Progenitor cell of endocrine pancreas (in vitro differentiated cells): ENCODE data around the gene DOCK8. TPM values are rescaled to one million over a fixed set of nuclear protein-coding genes. Genes with fewer than 3 reads are reported as not detected.

Source experiments
- DNase-seq: peaks from one replicate; pipeline ENCODE4 v3.0.0; 2021; ENCODE audit warnings: low spot score; ENCODE audit not compliant: unreplicated experiment
- H3K27ac Mint-ChIP-seq: 2 replicates; pipeline ENCODE4 v1.8.0; 2021; ENCODE audit warnings: mild to moderate bottlenecking, moderate library complexity, mixed read lengths
- H3K27me3 Mint-ChIP-seq: 2 replicates; pipeline ENCODE4 v1.8.0; 2021; ENCODE audit warnings: mixed read lengths
- H3K36me3 Mint-ChIP-seq: 2 replicates; pipeline ENCODE4 v1.8.0; 2022; ENCODE audit warnings: mixed read lengths; ENCODE audit not compliant: insufficient read depth
- H3K4me1 Mint-ChIP-seq: 2 replicates; pipeline ENCODE4 v1.8.0; 2021; ENCODE audit warnings: low read depth, mixed read lengths
- H3K4me3 Mint-ChIP-seq: 2 replicates; pipeline ENCODE4 v1.8.0; 2021; ENCODE audit warnings: low read depth, mild to moderate bottlenecking, moderate library complexity, mixed read lengths
- H3K9me3 Mint-ChIP-seq: 2 replicates; pipeline ENCODE4 v1.8.0; 2021; ENCODE audit warnings: low read depth, mixed read lengths
- total RNA-seq: library from RNA; stranded (reverse); gene quantifications from 2 replicates; pipeline ENCODE4 v1.2.1, GENCODE V29; 2021
- TF ChIP-seq, protein P1 (sequence below): fragments of 200-600 bp; sonication (generic); IDR thresholded peaks from one replicate; pipeline ENCODE4 v1.5.0; 2021; ENCODE audit warnings: antibody characterized with exemption, mild to moderate bottlenecking; ENCODE audit not compliant: unreplicated experiment

DOCK8 gene
- total RNA-seq, 1 donor from 2014 or later = 8.3 TPM

DNA sequence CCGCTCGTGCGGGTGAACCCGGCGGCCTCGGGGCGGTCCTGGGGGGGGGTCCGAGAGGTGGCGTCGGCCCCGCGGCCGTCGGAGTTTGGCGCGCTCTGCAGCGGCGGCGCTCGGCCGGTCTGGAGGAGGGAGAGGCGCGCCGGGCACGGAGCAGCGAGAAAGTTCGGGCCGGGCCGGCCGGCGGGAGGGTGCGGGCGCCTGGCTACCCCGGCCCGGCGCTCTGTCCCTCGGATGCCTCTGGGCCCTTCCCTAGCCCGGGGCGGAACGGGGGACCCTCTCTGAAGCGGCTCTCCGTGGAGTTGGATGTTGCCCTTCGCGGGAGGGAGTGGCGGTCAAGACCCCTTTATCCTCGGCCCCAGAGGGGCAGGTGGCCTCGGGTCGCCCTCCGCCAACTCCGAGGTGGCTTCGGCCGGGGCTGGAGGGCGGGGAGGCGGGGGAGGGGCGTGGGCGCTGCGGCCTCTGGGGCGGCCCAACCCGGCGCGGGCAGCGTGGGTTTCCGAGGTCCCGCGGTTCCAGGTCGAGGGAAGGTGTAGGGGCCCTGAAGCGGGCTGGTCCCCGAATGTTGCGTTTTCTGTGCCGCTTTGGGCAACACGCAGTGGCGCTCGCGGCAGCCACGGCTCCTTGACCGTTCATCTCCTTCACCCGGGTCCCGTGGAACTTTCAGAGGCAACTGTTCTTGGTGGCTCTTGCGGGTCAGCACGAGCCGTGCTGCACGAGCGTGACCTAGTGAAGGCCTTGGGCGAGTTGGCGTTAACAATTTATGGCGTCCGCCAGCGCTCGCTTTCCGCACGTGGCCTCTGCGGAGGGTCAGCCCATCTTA, 290.5 kb downstream of the DOCK8 start:
- peaks cover 10% of the 10 kb centered on the region for H3K36me3 Mint-ChIP-seq
- TF ChIP-seq, protein P1, sequence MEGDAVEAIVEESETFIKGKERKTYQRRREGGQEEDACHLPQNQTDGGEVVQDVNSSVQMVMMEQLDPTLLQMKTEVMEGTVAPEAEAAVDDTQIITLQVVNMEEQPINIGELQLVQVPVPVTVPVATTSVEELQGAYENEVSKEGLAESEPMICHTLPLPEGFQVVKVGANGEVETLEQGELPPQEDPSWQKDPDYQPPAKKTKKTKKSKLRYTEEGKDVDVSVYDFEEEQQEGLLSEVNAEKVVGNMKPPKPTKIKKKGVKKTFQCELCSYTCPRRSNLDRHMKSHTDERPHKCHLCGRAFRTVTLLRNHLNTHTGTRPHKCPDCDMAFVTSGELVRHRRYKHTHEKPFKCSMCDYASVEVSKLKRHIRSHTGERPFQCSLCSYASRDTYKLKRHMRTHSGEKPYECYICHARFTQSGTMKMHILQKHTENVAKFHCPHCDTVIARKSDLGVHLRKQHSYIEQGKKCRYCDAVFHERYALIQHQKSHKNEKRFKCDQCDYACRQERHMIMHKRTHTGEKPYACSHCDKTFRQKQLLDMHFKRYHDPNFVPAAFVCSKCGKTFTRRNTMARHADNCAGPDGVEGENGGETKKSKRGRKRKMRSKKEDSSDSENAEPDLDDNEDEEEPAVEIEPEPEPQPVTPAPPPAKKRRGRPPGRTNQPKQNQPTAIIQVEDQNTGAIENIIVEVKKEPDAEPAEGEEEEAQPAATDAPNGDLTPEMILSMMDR = no peak
- peaks cover 4% of the 10 kb centered on the region for H3K27me3 Mint-ChIP-seq
- peaks cover 18% of the 10 kb centered on the region for H3K4me1 Mint-ChIP-seq
- H3K27ac Mint-ChIP-seq = peak overlapping the region; percentile 86
- no peaks in the 10 kb centered on the region for H3K9me3 Mint-ChIP-seq
- peak overlapping the region; percentile 86 for H3K4me3 Mint-ChIP-seq
- DNase-seq = peak; percentile 24

GRCh38 chr9:505741-506059, 291.0 kb downstream of the DOCK8 start:
- Mint-ChIP-seq H3K36me3 (peaks cover 10% of the 10 kb centered on the region), H3K27ac (peak overlapping the region; percentile 86), H3K9me3 (no peaks in the 10 kb centered on the region), H3K27me3 (peaks cover 4% of the 10 kb centered on the region), H3K4me3 (peak overlapping the region; percentile 86), H3K4me1 (peaks cover 18% of the 10 kb centered on the region)
- TF ChIP-seq, protein P1 = no peak
- DNase-seq = no peak

DNA sequence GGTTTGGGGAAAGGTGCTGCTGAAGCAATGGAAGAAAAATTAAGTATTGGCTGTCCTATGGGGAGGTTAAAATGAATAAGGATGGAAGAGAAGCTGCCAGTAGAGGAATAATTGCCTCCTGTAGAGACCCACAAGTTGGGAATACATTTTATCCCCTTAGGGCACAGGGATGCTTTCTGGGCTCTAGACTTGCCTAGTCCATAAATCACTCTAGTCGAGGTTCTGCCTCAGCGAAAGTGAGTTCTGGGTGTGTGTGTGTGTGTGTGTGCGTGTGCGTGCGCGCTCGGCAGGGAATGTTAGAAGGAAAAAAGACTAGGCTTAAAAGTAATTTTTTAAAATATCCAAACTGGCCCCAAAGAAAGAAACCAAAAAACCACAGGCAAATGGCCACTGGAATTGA, 291.6 kb downstream of the DOCK8 start:
- peaks cover 4% of the 10 kb centered on the region for H3K27me3 Mint-ChIP-seq
- peaks cover 10% of the 10 kb centered on the region for H3K36me3 Mint-ChIP-seq
- no peak for DNase-seq
- no peak overlapping the region for H3K27ac Mint-ChIP-seq
- no peaks in the 10 kb centered on the region for H3K9me3 Mint-ChIP-seq
- H3K4me1 Mint-ChIP-seq = peaks cover 18% of the 10 kb centered on the region
- peak overlapping the region; percentile 86 for H3K4me3 Mint-ChIP-seq
- TF ChIP-seq, protein P1 = no peak

DNA sequence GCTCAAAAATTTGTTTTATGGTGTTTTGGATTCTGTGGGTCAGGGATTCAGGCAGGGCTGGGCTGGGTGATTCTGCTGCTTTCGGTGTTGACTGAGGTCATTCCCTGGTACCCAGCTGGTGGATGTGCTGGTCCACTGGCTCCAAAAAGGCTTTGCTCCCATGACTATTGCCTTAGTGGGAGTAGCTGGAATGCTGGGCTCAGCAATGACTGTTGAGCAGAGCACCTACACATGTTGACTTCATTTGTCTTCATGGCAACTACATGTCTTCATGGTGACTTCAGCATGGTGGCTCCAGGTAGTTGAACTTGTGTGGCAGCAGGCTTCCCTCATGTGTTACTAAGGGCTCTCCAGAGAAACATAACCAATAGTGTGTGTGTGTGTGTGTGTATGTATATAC, 297.2 kb downstream of the DOCK8 start:
- DNase-seq = no peak
- Mint-ChIP-seq H3K27me3 (no peaks in the 10 kb centered on the region), H3K4me1 (peaks cover 19% of the 10 kb centered on the region), H3K27ac (no peak overlapping the region), H3K9me3 (peaks cover 6% of the 10 kb centered on the region), H3K36me3 (peaks cover 13% of the 10 kb centered on the region), H3K4me3 (no peak overlapping the region)
- TF ChIP-seq, protein P1 = no peak

GRCh38 chr9:512555-513272, 298.0 kb downstream of the DOCK8 start:
- Mint-ChIP-seq H3K27ac (peak overlapping the region; percentile 7), H3K9me3 (peaks cover 6% of the 10 kb centered on the region), H3K4me1 (peaks cover 22% of the 10 kb centered on the region), H3K27me3 (no peaks in the 10 kb centered on the region), H3K4me3 (no peak overlapping the region), H3K36me3 (peaks cover 13% of the 10 kb centered on the region)
- no peak for DNase-seq
- TF ChIP-seq, protein P1 = no peak

Other genes with a start within 250 kb of the DOCK8 start
- gene WASHC1, start 185.4 kb upstream of the DOCK8 start, total RNA-seq = 25.4 and 26.1 TPM in 2 replicates
- 0.50 and 0.58 TPM in 2 replicates for gene FOXD4, start 96.4 kb upstream of the DOCK8 start, total RNA-seq
- 33.8 and 38.7 TPM in 2 replicates for gene ZNG1A, start 35.8 kb upstream of the DOCK8 start, total RNA-seq